WERI-Rb-1 (cell line): ENCODE measurements around the gene PDS5B.

Source experiments
- DNase-seq: peaks from one replicate; pipeline ENCODE4 v3.0.0-alpha.2; 2020
- H3K27ac ChIP-seq: fragments of 250-450 bp; sonication (Bioruptor Pico); 2 replicates; pipeline ENCODE4 v1.5.1; 2020; ENCODE audit warnings: mild to moderate bottlenecking, moderate library complexity
- H3K27me3 ChIP-seq: fragments of 250-450 bp; sonication (Bioruptor Pico); 2 replicates; pipeline ENCODE4 v1.5.1; 2021; ENCODE audit warnings: mild to moderate bottlenecking, low read depth, moderate library complexity; ENCODE audit not compliant: insufficient read depth, severe bottlenecking
- H3K36me3 ChIP-seq: fragments of 250-450 bp; sonication (Bioruptor Pico); 2 replicates; pipeline ENCODE4 v1.5.1; 2020; ENCODE audit warnings: mild to moderate bottlenecking, moderate library complexity
- H3K4me3 ChIP-seq: 2 replicates; pipeline ENCODE4 v1.5.1; 2011; ENCODE audit warnings: low read depth, mild to moderate bottlenecking, control low read depth, low read length
- H3K9me3 ChIP-seq: fragments of 250-450 bp; sonication (Bioruptor Pico); 2 replicates; pipeline ENCODE4 v1.5.1; 2021; ENCODE audit warnings: mild to moderate bottlenecking, moderate library complexity; ENCODE audit not compliant: severe bottlenecking
- TF ChIP-seq, protein P1 (sequence below): IDR thresholded peaks from 2 replicates; pipeline ENCODE4 v1.5.1; 2011; ENCODE audit warnings: low read depth, mild to moderate bottlenecking, control low read depth, inconsistent platforms, low read length

Gene PDS5B

DNA sequence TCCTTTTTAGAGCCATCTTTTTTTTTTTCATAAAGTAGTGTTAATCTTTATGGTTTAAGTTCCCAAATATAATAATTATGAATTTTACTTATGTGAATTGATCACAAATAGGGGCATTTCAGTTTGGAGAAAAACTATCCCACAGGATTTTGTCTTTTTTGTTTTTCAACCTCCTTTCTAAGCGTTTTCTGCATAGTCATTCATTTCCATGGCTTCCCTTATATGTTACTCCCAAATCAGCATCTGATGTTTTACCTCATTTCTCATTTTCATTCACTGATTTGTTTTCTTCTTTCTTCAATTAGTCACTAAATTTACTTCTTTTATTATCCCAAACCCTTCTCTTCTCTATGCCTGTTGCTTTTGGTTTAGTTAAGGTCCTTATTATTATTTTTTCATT, 24.7 kb downstream of the PDS5B start:
- H3K36me3 ChIP-seq: no peaks in the 10 kb centered on the region; the same call in 1 of the 2 replicates
- H3K9me3 ChIP-seq: peaks cover 11% of the 10 kb centered on the region
- H3K4me3 ChIP-seq: no peak overlapping the region
- TF ChIP-seq, protein P1, sequence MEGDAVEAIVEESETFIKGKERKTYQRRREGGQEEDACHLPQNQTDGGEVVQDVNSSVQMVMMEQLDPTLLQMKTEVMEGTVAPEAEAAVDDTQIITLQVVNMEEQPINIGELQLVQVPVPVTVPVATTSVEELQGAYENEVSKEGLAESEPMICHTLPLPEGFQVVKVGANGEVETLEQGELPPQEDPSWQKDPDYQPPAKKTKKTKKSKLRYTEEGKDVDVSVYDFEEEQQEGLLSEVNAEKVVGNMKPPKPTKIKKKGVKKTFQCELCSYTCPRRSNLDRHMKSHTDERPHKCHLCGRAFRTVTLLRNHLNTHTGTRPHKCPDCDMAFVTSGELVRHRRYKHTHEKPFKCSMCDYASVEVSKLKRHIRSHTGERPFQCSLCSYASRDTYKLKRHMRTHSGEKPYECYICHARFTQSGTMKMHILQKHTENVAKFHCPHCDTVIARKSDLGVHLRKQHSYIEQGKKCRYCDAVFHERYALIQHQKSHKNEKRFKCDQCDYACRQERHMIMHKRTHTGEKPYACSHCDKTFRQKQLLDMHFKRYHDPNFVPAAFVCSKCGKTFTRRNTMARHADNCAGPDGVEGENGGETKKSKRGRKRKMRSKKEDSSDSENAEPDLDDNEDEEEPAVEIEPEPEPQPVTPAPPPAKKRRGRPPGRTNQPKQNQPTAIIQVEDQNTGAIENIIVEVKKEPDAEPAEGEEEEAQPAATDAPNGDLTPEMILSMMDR: no peak
- no peaks in the 10 kb centered on the region for H3K27me3 ChIP-seq
- DNase-seq: no peak
- no peak overlapping the region for H3K27ac ChIP-seq

DNA sequence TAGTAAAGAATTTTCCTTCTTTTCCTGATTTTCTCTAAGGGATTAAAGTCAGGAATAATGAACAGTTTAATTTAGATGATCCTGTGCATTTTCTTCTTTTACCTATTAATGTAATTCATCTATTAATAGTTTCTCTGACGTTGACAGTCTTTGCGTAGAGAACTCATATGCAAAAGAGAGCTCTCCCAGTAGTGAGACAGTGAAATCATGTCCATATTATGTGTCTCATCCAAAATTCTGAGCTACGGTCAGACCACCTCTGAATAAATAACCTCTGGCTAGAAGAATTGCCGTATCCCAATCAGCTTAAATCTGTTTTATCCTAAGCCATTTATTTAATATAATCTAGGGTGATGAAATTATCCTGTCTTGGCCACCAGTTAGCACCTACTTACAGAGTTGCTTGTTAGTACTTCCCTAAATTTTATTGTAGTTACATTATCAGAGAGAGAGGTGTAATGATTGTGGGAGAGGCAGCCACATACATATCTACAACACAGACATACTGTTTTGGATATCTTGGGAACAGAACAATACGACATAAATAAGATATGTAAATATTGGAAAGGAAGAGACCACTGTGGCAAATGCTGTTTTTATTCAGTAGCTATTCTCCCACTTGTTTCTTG, 30.7 kb downstream of the PDS5B start:
- Histone ChIP-seq H3K4me3 (no peak overlapping the region), H3K36me3 (no peaks in the 10 kb centered on the region), H3K27ac (no peak overlapping the region), H3K9me3 (no peaks in the 10 kb centered on the region), H3K27me3 (no peaks in the 10 kb centered on the region)
- TF ChIP-seq, protein P1: no peak
- no peak for DNase-seq

DNA sequence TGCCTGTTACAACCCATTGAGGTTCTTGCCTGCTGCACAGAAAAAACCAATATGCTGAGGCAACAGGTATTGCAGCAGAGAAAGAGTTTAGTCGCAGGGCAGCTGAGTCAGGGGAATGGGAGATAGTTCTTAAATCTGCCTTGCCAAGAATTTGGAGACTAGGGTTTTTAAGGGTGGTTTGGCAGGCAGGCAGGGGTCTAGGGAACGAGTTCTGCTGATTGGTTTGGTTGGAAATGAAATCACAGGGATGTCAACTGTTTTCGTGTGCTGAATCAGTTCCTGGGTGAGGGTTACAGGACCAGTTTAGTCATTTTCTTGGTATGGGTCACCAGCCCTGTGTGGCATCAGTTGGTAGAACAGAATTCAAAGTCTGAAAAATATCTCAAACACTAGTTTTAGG, 36.6 kb downstream of the PDS5B start:
- DNase-seq: no peak
- Histone ChIP-seq H3K27me3 (no peaks in the 10 kb centered on the region), H3K4me3 (no peak overlapping the region), H3K9me3 (peaks cover 5% of the 10 kb centered on the region), H3K27ac (no peak overlapping the region), H3K36me3 (no peaks in the 10 kb centered on the region)
- TF ChIP-seq, protein P1: no peak

DNA sequence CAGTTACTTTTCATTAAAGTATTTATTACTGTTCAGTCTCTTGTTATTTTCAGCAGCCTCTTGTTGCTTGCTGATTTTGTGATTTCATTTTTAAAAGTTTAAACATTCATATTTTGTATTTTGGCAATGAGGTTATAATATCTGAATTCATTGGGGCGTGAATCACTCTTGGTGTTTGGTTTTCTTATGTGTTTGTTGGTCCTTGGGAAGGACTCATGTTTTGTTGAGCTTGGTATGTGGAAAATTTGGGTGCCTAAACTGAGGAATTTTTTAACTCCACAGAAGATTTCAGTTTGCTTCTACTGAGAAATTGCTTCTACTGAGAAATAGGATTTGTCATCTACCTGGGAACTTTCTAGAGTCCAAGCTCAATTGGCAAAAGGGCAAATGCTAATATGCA, 38.2 kb downstream of the PDS5B start:
- TF ChIP-seq, protein P1: no peak
- no peak overlapping the region for H3K27ac ChIP-seq
- no peaks in the 10 kb centered on the region for H3K36me3 ChIP-seq
- no peak for DNase-seq
- H3K4me3 ChIP-seq: no peak overlapping the region
- no peaks in the 10 kb centered on the region for H3K27me3 ChIP-seq
- H3K9me3 ChIP-seq: peaks cover 5% of the 10 kb centered on the region

DNA sequence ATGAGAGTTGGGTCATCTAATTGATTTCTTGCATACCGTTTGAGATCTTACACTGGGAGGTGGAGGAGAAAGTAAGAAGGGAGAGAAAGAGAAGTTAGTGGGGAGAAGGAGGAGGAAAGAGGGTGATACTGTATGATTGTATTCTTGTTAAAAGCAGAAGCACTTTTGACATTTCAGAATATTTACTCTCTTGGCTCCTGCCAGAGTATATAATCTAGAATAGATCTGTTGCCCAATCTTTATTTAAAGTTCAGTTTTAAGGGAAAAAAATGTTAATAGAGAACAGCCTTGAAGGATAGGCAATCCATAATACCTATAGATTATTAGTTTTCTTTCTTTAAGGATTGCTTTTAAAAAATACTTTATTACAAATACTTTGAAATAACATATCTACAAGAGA, 41.5 kb downstream of the PDS5B start:
- Histone ChIP-seq H3K27ac (no peak overlapping the region), H3K9me3 (peaks cover 3% of the 10 kb centered on the region), H3K4me3 (no peak overlapping the region), H3K27me3 (no peaks in the 10 kb centered on the region), H3K36me3 (no peaks in the 10 kb centered on the region)
- DNase-seq: no peak
- TF ChIP-seq, protein P1: no peak

DNA sequence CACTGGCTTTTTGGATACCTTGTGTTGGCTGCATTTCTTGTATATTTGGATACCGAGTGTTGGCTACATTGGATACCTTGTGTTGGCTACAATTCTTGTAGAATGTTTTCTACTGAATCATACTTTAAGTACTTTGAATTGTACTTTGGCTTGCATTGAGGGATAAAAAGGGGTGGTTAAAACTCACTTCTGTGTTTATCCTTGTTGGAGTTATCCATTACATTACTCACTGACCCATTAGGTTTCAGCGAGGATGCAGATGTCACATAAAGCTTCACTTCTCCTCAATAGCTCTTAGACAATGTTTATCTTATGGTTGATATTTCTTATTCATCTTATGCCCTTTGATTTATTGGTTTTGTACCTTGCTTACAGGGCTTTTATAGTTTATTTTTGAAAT, 43.1 kb downstream of the PDS5B start:
- TF ChIP-seq, protein P1: no peak
- no peaks in the 10 kb centered on the region for H3K27me3 ChIP-seq
- peaks cover 2% of the 10 kb centered on the region; the same call in 1 of the 2 replicates for H3K36me3 ChIP-seq
- H3K9me3 ChIP-seq: no peaks in the 10 kb centered on the region
- no peak overlapping the region for H3K27ac ChIP-seq
- H3K4me3 ChIP-seq: no peak overlapping the region
- DNase-seq: no peak
